HEK293T (cell line): ENCODE results near the gene TGFB1.

ENCODE experiments used
- ARNT ChIP-seq: fragments of 450-650 bp; IDR thresholded peaks from 2 replicates; pipeline ENCODE4 v1.6.1; 2017; ENCODE audit warnings: mild to moderate bottlenecking
- ELF4 ChIP-seq: fragments of 450-650 bp; IDR thresholded peaks from 2 replicates; pipeline ENCODE4 v1.6.1; 2017; ENCODE audit warnings: antibody characterized with exemption
- FOXA1 ChIP-seq: fragments of 450-650 bp; IDR thresholded peaks from 2 replicates; pipeline ENCODE4 v1.6.1; 2016; ENCODE audit warnings: mild to moderate bottlenecking
- FOXK2 ChIP-seq: fragments of 450-650 bp; IDR thresholded peaks from 2 replicates; pipeline ENCODE4 v1.6.1; 2016; ENCODE audit warnings: mild to moderate bottlenecking
- HDGF ChIP-seq: fragments of 450-650 bp; IDR thresholded peaks from 2 replicates; pipeline ENCODE4 v1.6.1; 2017; ENCODE audit warnings: antibody characterized with exemption, borderline replicate concordance
- L3MBTL2 ChIP-seq: fragments of 450-650 bp; conservative IDR thresholded peaks from 2 replicates; pipeline ENCODE4 v1.6.1; 2016; ENCODE audit warnings: mild to moderate bottlenecking
- LEF1 ChIP-seq: fragments of 450-650 bp; IDR thresholded peaks from 2 replicates; pipeline ENCODE4 v1.6.1; 2017; ENCODE audit warnings: mild to moderate bottlenecking, borderline replicate concordance
- NFRKB ChIP-seq: fragments of 450-650 bp; IDR thresholded peaks from 2 replicates; pipeline ENCODE4 v1.6.1; 2016; ENCODE audit warnings: mild to moderate bottlenecking, moderate library complexity
- SP1 ChIP-seq: fragments of 450-650 bp; IDR thresholded peaks from 2 replicates; pipeline ENCODE4 v1.6.1; 2017
- SUZ12 ChIP-seq: fragments of 450-650 bp; IDR thresholded peaks from 2 replicates; pipeline ENCODE4 v1.6.1; 2016; ENCODE audit warnings: mild to moderate bottlenecking
- TARDBP ChIP-seq: fragments of 450-650 bp; IDR thresholded peaks from 2 replicates; pipeline ENCODE4 v1.6.1; 2016

DNA sequence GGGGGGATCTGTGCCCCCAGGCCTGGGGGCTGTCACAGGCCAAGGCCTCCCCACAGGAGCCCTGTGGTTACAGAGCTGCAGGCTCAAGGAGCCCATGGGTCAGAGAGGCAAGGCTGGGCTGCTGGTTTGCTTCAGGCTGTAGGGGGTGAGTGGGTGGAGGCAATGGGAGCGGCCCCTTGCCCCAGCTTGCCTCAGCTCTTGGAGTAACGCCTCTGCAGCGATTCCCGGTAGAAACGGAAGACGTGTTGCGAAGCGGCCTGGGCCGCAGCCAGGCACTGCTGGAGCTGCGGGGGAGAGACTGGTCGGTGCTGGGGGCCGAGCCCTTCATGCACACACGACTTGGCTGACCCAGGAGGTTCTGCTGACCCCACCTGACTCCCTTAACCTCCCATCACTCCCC lies 32.7 kb upstream of the TGFB1 start:
- TF ChIP-seq TARDBP (no peak), ELF4 (no peak), HDGF (no peak), SP1 (no peak), NFRKB (no peak), FOXA1 (no peak), LEF1 (no peak), ARNT (no peak), FOXK2 (no peak), SUZ12 (no peak), L3MBTL2 (no peak)
